Neural crest cell (in vitro differentiated cells): ENCODE results near the gene SMC1B. TPM values are rescaled to one million over a fixed set of nuclear protein-coding genes. Genes with fewer than 3 reads are reported as not detected.
A peak's percentile ranks its signal among the peaks of the same experiment; 100 is the strongest.

Experiments
- DNase-seq: peaks from one replicate; pipeline ENCODE4 v3.0.0; 2021; ENCODE audit warnings: low read depth, mixed read lengths, low spot score
- H3K27ac Mint-ChIP-seq: one replicate; pipeline ENCODE4 v1.8.0; 2021; ENCODE audit warnings: mild to moderate bottlenecking, mixed read lengths; ENCODE audit not compliant: unreplicated experiment
- H3K27me3 Mint-ChIP-seq: 2 replicates; pipeline ENCODE4 v1.8.0; 2021; ENCODE audit warnings: low read depth, mild to moderate bottlenecking, mixed read lengths
- H3K36me3 Mint-ChIP-seq: 2 replicates; pipeline ENCODE4 v1.8.0; 2021; ENCODE audit warnings: low read depth, mild to moderate bottlenecking, mixed read lengths
- H3K4me1 Mint-ChIP-seq: 2 replicates; pipeline ENCODE4 v1.8.0; 2021; ENCODE audit warnings: mixed read lengths
- H3K4me3 Mint-ChIP-seq: one replicate; pipeline ENCODE4 v1.8.0; 2021; ENCODE audit warnings: mild to moderate bottlenecking, mixed read lengths
- H3K9me3 Mint-ChIP-seq: 2 replicates; pipeline ENCODE4 v1.8.0; 2021; ENCODE audit warnings: mixed read lengths
- total RNA-seq: library from RNA; stranded (reverse); gene quantifications from 2 replicates; pipeline ENCODE4 v1.2.1, GENCODE V29; 2021
- TF ChIP-seq, protein P1 (sequence below): fragments of 200-600 bp; sonication (generic); conservative IDR thresholded peaks from 2 replicates; pipeline ENCODE4 v1.5.0; 2021; ENCODE audit warnings: antibody characterized with exemption, mild to moderate bottlenecking

SMC1B gene
- total RNA-seq, 1 donor from 2014 or later, result not detected

DNA sequence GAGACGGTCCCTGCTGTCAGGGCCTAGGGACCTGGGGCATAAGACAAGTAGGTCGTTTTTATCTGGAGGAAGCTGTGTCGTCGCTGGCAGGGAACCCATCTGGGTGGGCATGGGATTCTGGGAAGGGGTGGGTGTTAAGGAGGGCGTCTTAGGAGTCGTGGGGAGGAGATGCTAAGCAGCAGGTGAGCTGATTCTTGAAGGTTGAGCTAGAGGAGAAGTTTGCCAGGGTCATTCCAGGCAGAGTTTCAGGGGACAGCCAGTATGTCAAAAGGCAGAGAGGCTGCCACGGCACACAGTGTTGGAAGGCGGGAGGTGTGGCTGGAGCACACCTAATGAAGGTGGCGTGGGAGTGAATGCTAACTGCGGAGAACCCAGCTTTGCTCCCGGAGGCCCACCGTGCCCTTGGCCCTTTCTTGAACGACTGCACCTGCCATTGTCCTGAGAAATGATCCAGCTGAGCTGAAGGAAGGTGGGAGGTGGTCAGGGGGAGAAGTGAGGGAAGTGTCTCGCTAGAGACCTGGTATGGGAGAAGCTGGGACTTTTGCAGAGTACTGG, 102.3 kb downstream of the SMC1B start:
- peaks cover 29% of the 10 kb centered on the region for H3K4me1 Mint-ChIP-seq
- TF ChIP-seq, protein P1, sequence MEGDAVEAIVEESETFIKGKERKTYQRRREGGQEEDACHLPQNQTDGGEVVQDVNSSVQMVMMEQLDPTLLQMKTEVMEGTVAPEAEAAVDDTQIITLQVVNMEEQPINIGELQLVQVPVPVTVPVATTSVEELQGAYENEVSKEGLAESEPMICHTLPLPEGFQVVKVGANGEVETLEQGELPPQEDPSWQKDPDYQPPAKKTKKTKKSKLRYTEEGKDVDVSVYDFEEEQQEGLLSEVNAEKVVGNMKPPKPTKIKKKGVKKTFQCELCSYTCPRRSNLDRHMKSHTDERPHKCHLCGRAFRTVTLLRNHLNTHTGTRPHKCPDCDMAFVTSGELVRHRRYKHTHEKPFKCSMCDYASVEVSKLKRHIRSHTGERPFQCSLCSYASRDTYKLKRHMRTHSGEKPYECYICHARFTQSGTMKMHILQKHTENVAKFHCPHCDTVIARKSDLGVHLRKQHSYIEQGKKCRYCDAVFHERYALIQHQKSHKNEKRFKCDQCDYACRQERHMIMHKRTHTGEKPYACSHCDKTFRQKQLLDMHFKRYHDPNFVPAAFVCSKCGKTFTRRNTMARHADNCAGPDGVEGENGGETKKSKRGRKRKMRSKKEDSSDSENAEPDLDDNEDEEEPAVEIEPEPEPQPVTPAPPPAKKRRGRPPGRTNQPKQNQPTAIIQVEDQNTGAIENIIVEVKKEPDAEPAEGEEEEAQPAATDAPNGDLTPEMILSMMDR, result no peak
- H3K27ac Mint-ChIP-seq, result peak overlapping the region; percentile 24
- no peak for DNase-seq
- no peaks in the 10 kb centered on the region for H3K36me3 Mint-ChIP-seq
- H3K9me3 Mint-ChIP-seq, result no peaks in the 10 kb centered on the region
- H3K27me3 Mint-ChIP-seq, result peaks cover 6% of the 10 kb centered on the region
- H3K4me3 Mint-ChIP-seq, result peak overlapping the region; percentile 81

DNA sequence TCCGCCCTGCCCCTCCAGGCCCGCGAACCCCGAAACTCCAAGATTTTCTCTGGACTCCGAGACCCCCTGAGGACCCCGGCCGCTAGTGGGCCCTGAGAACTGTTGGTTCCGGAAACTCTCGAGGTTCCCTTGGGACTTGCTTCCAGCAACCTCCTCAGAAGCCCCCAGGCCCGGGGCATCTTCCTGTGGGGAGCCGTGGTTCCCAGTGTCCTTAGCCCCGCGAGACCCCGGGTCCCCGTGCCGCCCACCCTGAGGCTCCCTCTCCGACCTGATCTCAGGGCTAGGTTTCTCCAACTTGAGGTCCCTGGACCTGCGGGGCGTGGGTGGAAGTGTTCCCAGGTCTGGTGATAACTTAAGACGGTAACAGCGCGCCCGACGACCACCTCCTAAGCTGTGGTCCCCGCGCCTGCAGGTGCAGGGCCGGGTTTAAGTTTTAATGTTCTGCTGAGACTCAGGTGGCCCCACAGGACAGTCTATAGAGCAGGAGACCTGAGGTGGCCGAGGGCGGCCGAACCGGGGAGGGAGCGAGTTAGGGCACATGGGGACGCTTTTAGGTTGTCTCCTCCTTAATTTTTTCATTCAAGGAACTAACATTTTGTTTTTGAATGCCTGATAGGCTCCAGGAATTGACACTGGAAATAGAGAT, 102.9 kb downstream of the SMC1B start:
- no peak for DNase-seq
- peaks cover 32% of the 10 kb centered on the region for H3K4me1 Mint-ChIP-seq
- peak overlapping the region; percentile 81 for H3K4me3 Mint-ChIP-seq
- no peaks in the 10 kb centered on the region for H3K36me3 Mint-ChIP-seq
- H3K27ac Mint-ChIP-seq, result peak overlapping the region; percentile 35
- peaks cover 6% of the 10 kb centered on the region for H3K27me3 Mint-ChIP-seq
- TF ChIP-seq, protein P1, result no peak
- H3K9me3 Mint-ChIP-seq, result no peaks in the 10 kb centered on the region

DNA sequence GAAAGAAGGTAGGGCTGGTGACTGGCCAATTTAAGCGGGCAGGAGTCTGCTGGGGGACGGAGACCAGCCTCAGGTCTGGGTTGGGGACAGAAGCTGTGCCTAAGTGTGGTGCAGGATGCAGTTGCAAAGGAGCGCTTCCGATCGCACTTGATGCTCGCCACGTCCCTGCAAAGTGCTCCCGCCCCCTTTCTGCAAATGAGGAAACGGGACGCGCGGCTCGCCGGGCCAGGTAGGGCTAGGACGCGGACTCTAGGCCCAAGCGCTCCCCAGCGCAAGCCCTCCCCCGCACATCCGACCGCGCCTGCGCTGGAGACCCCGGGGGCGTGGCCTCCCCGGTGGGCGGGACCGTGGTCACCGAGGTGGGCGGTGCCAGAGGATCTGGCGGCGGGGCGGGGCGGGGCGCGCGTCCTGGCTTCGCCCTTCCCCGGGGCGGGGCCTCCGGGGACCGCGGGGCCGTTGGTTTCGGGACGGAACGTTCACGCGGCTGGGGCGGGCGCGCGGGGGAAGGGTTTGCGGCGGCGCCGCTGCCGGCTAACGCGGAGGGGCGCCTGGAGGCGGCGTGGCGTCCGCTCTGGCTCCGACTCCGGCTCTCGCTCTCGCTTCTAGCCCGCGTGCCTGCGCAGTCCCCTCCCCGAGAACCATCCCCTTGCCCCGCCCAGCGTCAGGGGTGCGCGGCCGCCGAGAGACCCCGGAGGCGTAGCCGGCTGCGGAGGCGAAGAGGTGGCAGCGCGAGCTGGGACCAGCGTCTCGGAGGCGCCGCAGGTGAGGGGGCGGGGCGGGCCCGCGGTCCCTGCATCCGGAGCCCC, 103.8 kb downstream of the SMC1B start, which contains the start of gene FAM118A:
FAM118A (plus strand) TSS at position 513 of the 806 bp plus-strand sequence. CDS start 12,446 bp downstream, outside the sequence.
- no peaks in the 10 kb centered on the region for H3K36me3 Mint-ChIP-seq
- TF ChIP-seq, protein P1, result no peak
- H3K27me3 Mint-ChIP-seq, result peaks cover 6% of the 10 kb centered on the region
- H3K9me3 Mint-ChIP-seq, result no peaks in the 10 kb centered on the region
- peaks cover 32% of the 10 kb centered on the region for H3K4me1 Mint-ChIP-seq
- peak within 1 kb of the TSS; percentile 81 for H3K4me3 Mint-ChIP-seq
- H3K27ac Mint-ChIP-seq, result peak within 1 kb of the TSS; percentile 92
- DNase-seq, result peak; percentile 99

DNA sequence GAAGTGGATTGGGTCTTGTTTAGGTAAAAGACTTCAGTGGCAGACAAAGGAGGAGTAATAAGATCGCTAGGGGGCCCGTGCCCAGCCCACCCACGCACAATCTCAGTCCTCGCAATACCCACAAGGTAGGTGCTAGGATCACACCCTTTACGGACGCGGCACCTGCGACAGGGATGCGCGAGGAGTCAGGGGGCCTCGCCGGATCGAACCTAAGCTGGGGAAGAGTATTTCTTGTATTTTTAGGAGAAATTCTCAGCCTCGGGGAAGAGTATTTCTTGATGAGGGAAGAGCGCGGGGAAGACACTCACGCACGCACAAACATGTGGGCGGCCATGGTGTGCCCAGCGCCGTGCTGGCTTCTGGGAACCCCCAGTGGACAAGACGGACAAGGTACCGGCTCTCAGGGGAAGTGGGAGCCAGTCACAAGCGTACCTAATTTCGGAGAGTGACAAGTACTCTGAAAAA, 104.4 kb downstream of the SMC1B start:
- H3K27me3 Mint-ChIP-seq, result peaks cover 6% of the 10 kb centered on the region
- TF ChIP-seq, protein P1, result no peak
- peaks cover 32% of the 10 kb centered on the region for H3K4me1 Mint-ChIP-seq
- peak overlapping the region; percentile 78 for H3K4me3 Mint-ChIP-seq
- H3K9me3 Mint-ChIP-seq, result no peaks in the 10 kb centered on the region
- no peaks in the 10 kb centered on the region for H3K36me3 Mint-ChIP-seq
- DNase-seq, result no peak
- H3K27ac Mint-ChIP-seq, result peak overlapping the region; percentile 92

DNA sequence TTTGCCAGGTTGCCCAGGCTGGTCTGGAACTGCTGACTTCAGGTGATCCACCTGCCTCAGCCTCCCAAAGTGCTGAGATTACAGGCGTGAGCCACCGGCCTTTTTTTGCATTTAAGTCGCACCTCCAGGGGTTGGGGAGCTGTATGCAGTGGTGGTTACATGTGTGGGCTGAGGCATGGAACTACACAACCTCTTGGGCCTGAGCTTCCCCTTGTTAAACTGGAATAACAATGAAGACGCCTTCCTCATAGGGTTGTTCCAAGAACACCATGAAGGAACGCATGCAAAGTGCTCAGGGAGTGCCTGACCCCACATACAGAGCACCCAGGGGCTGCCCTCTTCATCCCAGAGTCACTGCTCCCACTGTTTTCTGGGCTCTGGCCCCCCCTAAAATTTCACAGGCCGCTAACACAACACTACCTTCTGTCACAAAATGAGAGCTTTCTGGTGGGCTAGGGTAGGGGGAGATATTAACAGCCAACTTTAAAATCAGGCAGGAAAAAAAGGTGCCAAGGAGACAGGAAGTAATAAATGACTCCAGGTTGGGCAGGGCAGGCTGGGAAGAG, 104.9 kb downstream of the SMC1B start:
- peak overlapping the region; percentile 78 for H3K4me3 Mint-ChIP-seq
- peaks cover 6% of the 10 kb centered on the region for H3K27me3 Mint-ChIP-seq
- H3K36me3 Mint-ChIP-seq, result no peaks in the 10 kb centered on the region
- peaks cover 30% of the 10 kb centered on the region for H3K4me1 Mint-ChIP-seq
- H3K27ac Mint-ChIP-seq, result no peak overlapping the region
- no peaks in the 10 kb centered on the region for H3K9me3 Mint-ChIP-seq
- DNase-seq, result no peak
- TF ChIP-seq, protein P1, result no peak
